Activated CD4-positive, alpha-beta T cell treated with anti-CD3 and anti-CD28 coated beads for 24 hours (primary cell): ENCODE measurements around the gene SYK.

Experiments used
- DNase-seq, 2 donors: peaks; one replicate each; pipeline ENCODE4 v3.0.0-alpha.2; 2020; ENCODE audit warnings: low read depth in 2 of 2

The SYK gene

GRCh38 chr9:90945336-90945735, 143.7 kb downstream of the SYK start:
- no peak for DNase-seq

- DNase-seq, result no peak
Observed at GRCh38 chr9:90946982-90947381, 145.4 kb downstream of the SYK start.
